ENCODE measurements around the gene IFT52. TPM values are rescaled to one million over a fixed set of nuclear protein-coding genes. Genes with fewer than 3 reads are reported as not detected.
A peak's percentile ranks its signal among the peaks of the same experiment; 100 is the strongest.

The IFT52 gene
- total RNA-seq, 1 donor from 2014 or later, result 47.0 TPM

- peaks cover 19% of the 10 kb centered on the region for H3K4me1 Mint-ChIP-seq (ENCODE audit: unreplicated experiment)
- no peaks in the 10 kb centered on the region for H3K9me3 Mint-ChIP-seq
- no peak overlapping the region for H3K27ac Mint-ChIP-seq
- DNase-seq (ENCODE audit: extremely low spot score, unreplicated experiment), result no peak
- TF ChIP-seq CTCF (conservative IDR thresholded peaks at IDR 0.05), result no peak
- no peak overlapping the region for H3K4me3 Mint-ChIP-seq
- no peaks in the 10 kb centered on the region for H3K36me3 Mint-ChIP-seq
- H3K27me3 Mint-ChIP-seq, result no peaks in the 10 kb centered on the region
Measured at GRCh38 chr20:43554369-43554768, 36.4 kb upstream of the IFT52 start.

- H3K4me3 Mint-ChIP-seq, result peak within 1 kb of the TSS; percentile 69
- no peaks in the 10 kb centered on the region for H3K36me3 Mint-ChIP-seq
- TF ChIP-seq CTCF (conservative IDR thresholded peaks at IDR 0.05), result no peak
- no peak for DNase-seq (ENCODE audit: extremely low spot score, unreplicated experiment)
- H3K27ac Mint-ChIP-seq, result peak within 1 kb of the TSS; percentile 91
- H3K27me3 Mint-ChIP-seq, result no peaks in the 10 kb centered on the region
- peaks cover 14% of the 10 kb centered on the region for H3K4me1 Mint-ChIP-seq (ENCODE audit: unreplicated experiment)
- H3K9me3 Mint-ChIP-seq, result no peaks in the 10 kb centered on the region
Measured at GRCh38 chr20:43558412-43559146, 32.2 kb upstream of the IFT52 start, which contains the start of gene SGK2. Gene SGK2, plus strand, starts transcription at chr20:43559027. Its CDS starts 7,469 bp downstream, at chr20:43566496.

GRCh38 chr20:43559147-43559987 lies 31.4 kb upstream of the IFT52 start:
- no peaks in the 10 kb centered on the region for H3K36me3 Mint-ChIP-seq
- no peak for DNase-seq (ENCODE audit: extremely low spot score, unreplicated experiment)
- peak overlapping the region; percentile 40 for H3K4me3 Mint-ChIP-seq
- peaks cover 14% of the 10 kb centered on the region for H3K4me1 Mint-ChIP-seq (ENCODE audit: unreplicated experiment)
- peak overlapping the region; percentile 91 for H3K27ac Mint-ChIP-seq
- no peaks in the 10 kb centered on the region for H3K9me3 Mint-ChIP-seq
- H3K27me3 Mint-ChIP-seq, result no peaks in the 10 kb centered on the region
- TF ChIP-seq CTCF (conservative IDR thresholded peaks at IDR 0.05), result no peak

GRCh38 chr20:43560974-43561373 lies 29.8 kb upstream of the IFT52 start:
- Mint-ChIP-seq H3K27ac (no peak overlapping the region), H3K9me3 (no peaks in the 10 kb centered on the region), H3K27me3 (no peaks in the 10 kb centered on the region), H3K4me1 (ENCODE audit: unreplicated experiment) (peaks cover 14% of the 10 kb centered on the region), H3K4me3 (no peak overlapping the region), H3K36me3 (no peaks in the 10 kb centered on the region)
- DNase-seq (ENCODE audit: extremely low spot score, unreplicated experiment), result no peak
- no peak for TF ChIP-seq CTCF (conservative IDR thresholded peaks at IDR 0.05)

GRCh38 chr20:43563429-43563828 lies 27.3 kb upstream of the IFT52 start:
- Mint-ChIP-seq H3K36me3 (no peaks in the 10 kb centered on the region), H3K27me3 (no peaks in the 10 kb centered on the region), H3K27ac (no peak overlapping the region), H3K4me1 (ENCODE audit: unreplicated experiment) (peaks cover 5% of the 10 kb centered on the region), H3K9me3 (no peaks in the 10 kb centered on the region), H3K4me3 (no peak overlapping the region)
- no peak for TF ChIP-seq CTCF (conservative IDR thresholded peaks at IDR 0.05)
- DNase-seq (ENCODE audit: extremely low spot score, unreplicated experiment), result no peak
